Measurements from ENCODE around the gene WNT3A. TPM values are rescaled to one million over a fixed set of nuclear protein-coding genes. Genes with fewer than 3 reads are reported as not detected.

WNT3A gene
- total RNA-seq, 2 donors from 2014 or later: not detected

DNA sequence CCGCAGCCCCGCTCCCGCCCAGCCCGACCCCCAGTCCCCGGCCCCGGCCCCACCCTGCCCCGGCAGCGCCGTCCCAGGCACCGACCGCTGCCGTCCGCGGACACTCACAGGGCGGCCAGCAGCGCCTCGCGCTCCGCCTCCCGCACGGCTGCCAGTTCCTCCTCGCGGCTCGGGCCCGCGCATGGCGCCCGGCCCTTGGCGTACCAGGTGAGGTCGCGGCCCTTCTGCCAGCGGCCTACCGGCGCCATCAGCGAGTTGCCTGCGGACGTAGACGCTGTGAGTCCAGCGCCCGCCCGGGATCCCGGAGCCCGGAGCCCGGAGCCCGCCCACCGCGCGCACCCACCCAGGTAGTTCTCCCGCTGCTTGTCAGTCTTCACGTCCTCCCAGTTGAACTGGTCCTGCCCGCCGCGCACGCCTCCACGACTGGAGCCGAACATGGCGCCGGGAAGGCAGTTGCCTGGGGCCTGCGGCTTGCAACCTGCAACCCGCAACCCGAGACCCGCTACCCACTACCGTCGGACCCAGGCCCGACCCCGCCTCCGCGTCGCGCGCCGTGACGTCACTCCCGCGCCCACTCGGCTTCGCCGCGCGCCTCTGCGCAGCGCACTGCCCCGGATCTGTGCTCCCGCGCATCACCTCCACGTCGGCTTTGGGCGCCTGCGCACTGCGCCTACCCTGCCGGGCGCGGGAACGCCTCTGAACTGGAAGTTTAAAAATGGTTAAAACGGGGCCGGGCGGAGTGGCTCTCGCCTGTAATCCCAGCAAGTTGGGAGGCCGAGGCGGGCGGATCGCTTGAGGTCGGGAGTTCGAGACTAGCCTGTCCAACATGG lies 96.2 kb downstream of the WNT3A start, which contains the start of gene C1orf35:
Gene C1orf35 (minus strand): TSS at position 535 of the 830 bp plus-strand sequence. CDS start 98 bp downstream, at position 437.
- ATAC-seq (replicated peaks): peak; percentile 89
- peaks cover 62% of the 10 kb centered on the region for H3K36me3 Mint-ChIP-seq (ENCODE audit: low read depth)
- H3K9me3 Mint-ChIP-seq: no peaks in the 10 kb centered on the region
- peak within 1 kb of the TSS; percentile 91 for H3K4me3 Mint-ChIP-seq
- peaks cover 12% of the 10 kb centered on the region for H3K4me1 Mint-ChIP-seq
- H3K27me3 Mint-ChIP-seq: no peaks in the 10 kb centered on the region
- peak within 1 kb of the TSS; percentile 92 for H3K27ac Mint-ChIP-seq

DNA sequence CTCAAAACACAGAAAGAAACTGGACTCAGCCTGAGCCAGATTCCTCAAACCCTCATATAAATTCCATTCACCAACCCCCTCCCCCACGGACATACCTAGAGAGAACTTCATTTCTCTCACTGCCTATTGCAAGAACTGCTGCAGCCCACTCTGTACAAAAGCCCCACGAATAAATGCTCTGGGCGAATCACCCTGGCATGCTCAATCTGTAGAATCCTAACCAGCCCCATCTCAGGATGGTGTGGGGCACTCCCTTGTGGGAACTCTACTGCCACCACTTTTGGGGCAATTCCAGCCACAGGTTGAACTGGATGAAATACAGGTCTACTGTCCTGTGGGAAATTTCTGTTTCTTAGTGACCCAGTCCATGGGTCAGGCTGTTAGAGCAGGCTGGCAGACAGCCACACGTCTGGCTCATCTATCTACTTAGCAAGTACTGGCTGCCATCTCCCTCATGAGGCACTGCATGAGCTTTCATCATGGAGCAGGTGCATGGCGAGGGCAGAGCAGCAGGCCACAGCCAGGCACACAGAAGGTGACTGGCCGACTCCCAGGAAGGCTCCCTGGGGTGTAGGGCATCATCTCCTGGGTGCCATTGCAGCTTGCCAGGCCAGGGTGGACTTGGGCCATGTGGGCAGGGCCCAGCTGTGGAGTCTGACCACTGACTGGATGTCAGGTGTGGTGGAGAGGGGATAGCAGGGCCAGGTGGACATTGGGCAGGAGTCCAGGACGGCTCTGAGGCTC lies 97.9 kb downstream of the WNT3A start:
- H3K4me3 Mint-ChIP-seq: peak overlapping the region; percentile 91
- peak overlapping the region; percentile 20 for H3K27ac Mint-ChIP-seq
- no peak for ATAC-seq (replicated peaks)
- peaks cover 45% of the 10 kb centered on the region for H3K36me3 Mint-ChIP-seq (ENCODE audit: low read depth)
- H3K9me3 Mint-ChIP-seq: no peaks in the 10 kb centered on the region
- H3K27me3 Mint-ChIP-seq: no peaks in the 10 kb centered on the region
- H3K4me1 Mint-ChIP-seq: peaks cover 13% of the 10 kb centered on the region

DNA sequence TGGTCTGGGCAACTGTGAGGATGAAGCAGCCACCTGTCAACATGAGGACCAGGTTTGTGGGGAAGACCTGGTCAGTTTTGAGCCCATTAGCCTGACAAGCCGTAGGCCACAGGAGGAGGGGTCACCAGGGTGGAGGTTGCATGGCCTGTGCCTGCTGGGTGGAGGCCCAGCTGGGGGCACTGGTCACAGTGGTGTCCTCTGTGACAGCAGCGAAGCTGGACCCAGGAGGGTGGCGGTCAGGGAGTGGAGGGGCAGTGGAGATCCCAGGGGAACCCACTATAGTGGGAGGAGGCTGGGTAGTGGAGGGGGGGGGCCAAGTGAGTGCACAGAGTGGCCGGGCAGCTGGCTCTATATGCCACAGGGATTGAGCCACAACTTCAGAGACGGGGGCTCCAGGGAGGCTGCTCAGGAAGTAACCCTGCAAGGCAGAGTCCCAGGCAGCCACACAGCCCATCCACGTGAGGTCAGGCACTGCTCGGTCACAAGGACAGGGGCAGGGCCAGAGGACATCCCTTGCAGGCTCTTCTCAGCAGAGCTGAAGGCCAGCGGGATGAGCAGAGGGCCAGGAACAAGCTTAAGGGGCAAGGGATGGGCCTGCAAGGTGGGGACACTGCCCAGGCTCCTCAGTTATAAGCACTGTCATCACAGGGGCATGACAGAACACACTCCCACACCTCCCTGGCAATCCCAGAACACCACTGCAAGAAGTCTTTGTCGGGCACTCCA lies 98.6 kb downstream of the WNT3A start:
- Mint-ChIP-seq H3K36me3 (ENCODE audit: low read depth) (peaks cover 38% of the 10 kb centered on the region), H3K27ac (no peak overlapping the region), H3K27me3 (no peaks in the 10 kb centered on the region), H3K4me3 (peak overlapping the region; percentile 91), H3K9me3 (no peaks in the 10 kb centered on the region), H3K4me1 (peaks cover 17% of the 10 kb centered on the region)
- no peak for ATAC-seq (replicated peaks)

DNA sequence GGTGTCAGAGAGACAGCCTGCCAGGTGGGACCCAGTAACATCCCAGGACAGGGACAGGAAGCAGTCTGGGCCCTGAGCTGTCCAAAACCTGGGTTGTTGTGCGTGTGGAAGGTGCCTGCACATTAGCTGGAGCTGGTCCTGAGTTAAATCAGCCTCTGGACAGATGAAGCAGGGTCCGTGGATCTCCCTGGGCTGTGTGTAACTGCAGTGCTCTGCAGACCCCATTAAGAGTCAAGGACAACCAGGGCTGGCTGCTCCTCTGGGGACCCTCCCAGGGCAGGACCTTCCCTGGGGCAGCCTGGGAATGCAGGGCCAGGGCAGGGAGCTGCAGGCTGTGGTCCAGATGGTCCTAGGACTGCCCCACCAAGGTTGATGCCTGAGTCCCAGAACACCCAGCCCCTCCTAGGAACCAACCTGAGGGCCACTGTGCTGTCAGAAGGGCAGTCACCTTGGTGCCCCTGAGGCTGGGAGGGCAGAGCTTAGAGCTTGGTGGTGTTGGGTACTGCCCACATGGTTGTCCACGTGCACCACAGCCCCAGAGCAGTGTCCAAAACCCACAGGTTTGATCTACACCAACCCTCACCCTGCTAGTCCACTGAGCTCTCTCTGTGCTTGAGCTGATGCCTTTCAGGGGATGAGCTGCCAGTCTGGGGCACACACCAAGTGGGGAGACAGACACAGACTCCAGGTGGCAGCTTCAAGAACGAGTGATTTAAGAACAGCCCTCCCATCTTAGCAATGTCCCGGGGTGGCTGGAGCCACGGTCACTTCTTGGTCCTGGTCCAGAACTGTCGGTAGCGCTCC lies 99.4 kb downstream of the WNT3A start:
- no peak for ATAC-seq (replicated peaks)
- Mint-ChIP-seq H3K4me3 (peak overlapping the region; percentile 20), H3K9me3 (no peaks in the 10 kb centered on the region), H3K27me3 (no peaks in the 10 kb centered on the region), H3K27ac (no peak overlapping the region), H3K4me1 (peaks cover 16% of the 10 kb centered on the region), H3K36me3 (ENCODE audit: low read depth) (peaks cover 30% of the 10 kb centered on the region)

DNA sequence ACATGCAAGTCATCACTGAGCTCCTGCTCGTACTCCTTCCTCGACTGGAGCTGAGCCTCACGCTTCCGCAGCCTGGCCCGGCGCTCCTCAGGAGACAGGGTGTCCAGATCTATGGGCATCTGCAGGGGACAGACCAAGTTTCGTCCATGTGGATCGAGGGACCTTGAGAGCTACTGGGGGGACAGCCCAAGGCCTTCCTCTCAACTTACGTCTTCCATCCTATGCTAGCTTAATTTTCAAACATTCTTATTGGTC lies 99.9 kb downstream of the WNT3A start:
- Mint-ChIP-seq H3K27me3 (no peaks in the 10 kb centered on the region), H3K4me1 (peaks cover 11% of the 10 kb centered on the region), H3K4me3 (peak overlapping the region; percentile 20), H3K9me3 (no peaks in the 10 kb centered on the region), H3K36me3 (ENCODE audit: low read depth) (peaks cover 25% of the 10 kb centered on the region), H3K27ac (no peak overlapping the region)
- no peak for ATAC-seq (replicated peaks)

DNA sequence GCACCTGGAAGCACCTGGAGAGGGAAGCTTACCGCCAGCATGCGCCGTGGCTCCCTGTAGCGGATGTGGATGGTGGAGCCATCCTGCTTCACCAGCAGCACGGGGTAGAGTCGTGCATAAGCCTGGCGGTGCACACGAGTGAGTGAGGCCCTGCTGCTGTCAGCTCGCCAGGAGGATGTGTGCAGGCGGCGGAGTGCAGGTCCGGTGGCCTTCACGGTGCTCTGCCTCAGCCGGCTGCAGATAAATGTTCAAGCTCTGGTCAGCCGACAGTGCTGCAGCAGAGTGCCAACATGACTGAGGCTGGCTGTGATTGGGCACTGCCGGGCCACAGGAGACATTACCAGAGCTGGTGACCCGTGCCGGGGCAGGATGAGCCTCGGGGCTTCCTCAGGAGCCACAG lies 100.8 kb downstream of the WNT3A start:
- Mint-ChIP-seq H3K36me3 (ENCODE audit: low read depth) (peaks cover 25% of the 10 kb centered on the region), H3K27ac (peak overlapping the region; percentile 91), H3K9me3 (no peaks in the 10 kb centered on the region), H3K4me1 (peaks cover 11% of the 10 kb centered on the region), H3K4me3 (peak overlapping the region; percentile 90), H3K27me3 (no peaks in the 10 kb centered on the region)
- no peak for ATAC-seq (replicated peaks)

DNA sequence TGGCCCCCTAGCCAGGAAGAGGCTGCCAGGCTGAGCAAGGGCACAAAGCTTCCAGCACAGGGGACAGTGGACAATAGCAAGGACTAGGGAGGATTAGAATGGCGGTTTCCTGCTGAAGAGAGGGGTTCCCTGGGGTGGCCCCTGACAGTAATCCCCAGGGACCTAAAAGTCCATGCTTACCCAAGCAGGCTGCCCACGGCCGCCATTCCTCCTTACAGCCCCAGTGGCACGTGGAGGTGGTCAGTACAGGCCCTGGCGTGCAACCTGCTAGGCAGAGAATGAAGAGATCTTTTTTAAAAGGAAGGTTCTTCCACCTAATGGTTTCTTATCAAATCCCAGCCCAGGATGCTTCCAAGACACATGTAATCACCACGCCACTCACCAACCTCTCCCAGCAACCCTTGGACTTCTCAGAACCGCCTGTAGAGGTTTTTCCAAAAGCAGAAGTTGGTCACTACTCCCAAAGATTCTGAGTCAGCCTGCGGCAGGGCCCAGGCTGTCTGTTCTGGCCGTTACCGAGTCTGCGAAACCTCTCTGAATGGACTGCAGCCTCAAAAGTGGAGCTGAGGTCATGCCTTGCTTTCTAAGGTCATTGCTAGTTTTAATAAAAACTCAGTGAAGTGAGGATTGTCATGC lies 101.4 kb downstream of the WNT3A start:
- H3K36me3 Mint-ChIP-seq (ENCODE audit: low read depth): peaks cover 22% of the 10 kb centered on the region
- H3K27ac Mint-ChIP-seq: peak overlapping the region; percentile 91
- ATAC-seq (replicated peaks): no peak
- H3K9me3 Mint-ChIP-seq: no peaks in the 10 kb centered on the region
- H3K4me1 Mint-ChIP-seq: peaks cover 11% of the 10 kb centered on the region
- no peaks in the 10 kb centered on the region for H3K27me3 Mint-ChIP-seq
- peak overlapping the region; percentile 90 for H3K4me3 Mint-ChIP-seq

DNA sequence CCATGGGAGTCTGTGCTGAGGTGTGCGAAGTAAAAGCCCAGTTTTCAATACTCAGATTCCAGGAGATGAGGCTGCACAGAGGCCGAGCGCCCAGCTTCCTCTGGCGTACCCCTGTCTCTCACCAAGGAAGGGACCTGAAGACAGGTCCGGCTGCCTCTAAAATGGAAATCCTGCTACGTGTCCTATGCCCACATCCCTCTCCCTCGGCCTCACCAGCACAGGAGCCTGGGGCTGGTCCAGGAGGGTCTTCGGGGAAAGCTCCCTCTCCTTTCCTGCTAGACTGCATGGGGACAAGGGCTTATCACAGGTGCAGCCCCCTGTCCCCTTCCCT lies 101.9 kb downstream of the WNT3A start:
- Mint-ChIP-seq H3K36me3 (ENCODE audit: low read depth) (peaks cover 18% of the 10 kb centered on the region), H3K4me1 (peaks cover 11% of the 10 kb centered on the region), H3K9me3 (no peaks in the 10 kb centered on the region), H3K27me3 (no peaks in the 10 kb centered on the region), H3K27ac (peak overlapping the region; percentile 91), H3K4me3 (peak overlapping the region; percentile 90)
- ATAC-seq (replicated peaks): no peak

DNA sequence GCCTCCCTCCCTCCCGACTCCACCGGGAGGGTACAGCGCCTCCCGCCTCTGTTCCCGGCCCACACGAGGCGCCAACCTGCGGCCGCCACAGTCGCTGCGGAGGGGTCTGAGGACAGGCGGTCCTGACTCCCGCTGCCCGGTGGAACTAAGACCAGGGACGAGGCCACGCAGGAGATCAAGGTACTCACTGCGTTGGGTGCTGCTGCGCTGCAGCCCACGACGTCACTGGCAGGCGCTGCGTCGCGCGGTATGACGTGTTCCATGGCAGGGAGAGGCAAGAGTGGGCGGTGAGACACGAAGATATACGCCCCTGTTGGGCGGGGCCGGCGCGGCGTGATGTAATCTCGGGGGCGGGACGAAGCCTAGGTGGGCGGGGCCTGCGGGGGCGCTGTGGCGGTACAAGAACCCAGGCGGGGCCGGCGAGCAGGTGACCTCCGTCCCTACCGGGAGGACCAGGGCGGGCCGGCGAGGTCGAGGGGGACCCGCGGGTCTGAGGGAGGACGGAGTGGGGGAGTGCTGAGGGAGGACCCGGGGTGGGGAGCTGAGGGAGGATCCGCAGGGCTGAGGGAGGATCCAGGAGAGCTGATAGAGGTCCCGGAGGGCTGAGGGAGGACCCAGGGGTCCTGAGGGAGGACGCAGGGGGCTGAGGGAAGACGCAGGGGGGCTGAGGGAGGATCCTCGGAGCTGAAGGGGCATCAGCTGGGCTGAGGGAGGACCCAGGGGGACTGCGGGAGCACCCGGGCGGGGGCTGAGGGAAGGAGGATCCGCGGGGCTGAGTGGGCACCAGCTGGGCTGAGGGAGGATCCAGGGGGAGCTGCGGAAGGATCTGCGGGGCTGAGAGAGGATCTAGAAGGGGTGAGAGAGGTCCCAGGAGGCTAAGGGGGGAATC lies 102.5 kb downstream of the WNT3A start, which contains the start of gene MRPL55:
Gene MRPL55 (minus strand): TSS at position 227 of the 889 bp plus-strand sequence. CDS start 1,039 bp downstream, outside the sequence.
- H3K27ac Mint-ChIP-seq: peak within 1 kb of the TSS; percentile 91
- no peaks in the 10 kb centered on the region for H3K9me3 Mint-ChIP-seq
- no peaks in the 10 kb centered on the region for H3K27me3 Mint-ChIP-seq
- ATAC-seq (replicated peaks): peak; percentile 97
- H3K4me1 Mint-ChIP-seq: peaks cover 9% of the 10 kb centered on the region
- H3K36me3 Mint-ChIP-seq (ENCODE audit: low read depth): peaks cover 18% of the 10 kb centered on the region
- peak within 1 kb of the TSS; percentile 90 for H3K4me3 Mint-ChIP-seq

DNA sequence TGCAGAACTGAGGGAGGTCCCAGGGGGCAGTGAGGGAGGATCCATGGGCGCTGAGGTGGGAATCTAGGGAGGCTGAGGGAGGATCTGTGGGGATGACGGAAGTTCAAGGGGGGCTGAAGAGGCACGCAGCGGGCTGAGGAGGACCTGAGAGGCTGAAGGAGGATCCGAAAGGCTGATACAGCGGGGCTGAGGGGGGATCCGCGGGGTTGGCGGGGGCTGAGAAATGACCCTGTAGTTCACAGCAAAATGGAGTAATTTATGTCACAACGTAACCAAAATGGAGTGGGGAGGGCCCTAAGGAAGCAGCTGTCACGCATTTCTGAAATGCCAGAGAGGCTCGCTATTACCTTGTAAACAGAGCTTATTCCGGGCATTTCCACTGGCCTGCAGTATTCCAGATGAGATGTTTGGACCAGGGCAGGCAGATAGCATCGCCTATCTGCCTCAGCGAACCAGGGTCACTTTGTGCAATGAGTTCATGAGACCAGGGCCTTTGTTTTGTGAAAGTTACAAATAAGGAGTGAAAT lies 103.2 kb downstream of the WNT3A start:
- Mint-ChIP-seq H3K4me3 (peak overlapping the region; percentile 90), H3K9me3 (no peaks in the 10 kb centered on the region), H3K36me3 (ENCODE audit: low read depth) (peaks cover 18% of the 10 kb centered on the region), H3K27ac (peak overlapping the region; percentile 91), H3K27me3 (no peaks in the 10 kb centered on the region), H3K4me1 (peaks cover 5% of the 10 kb centered on the region)
- no peak for ATAC-seq (replicated peaks)

DNA sequence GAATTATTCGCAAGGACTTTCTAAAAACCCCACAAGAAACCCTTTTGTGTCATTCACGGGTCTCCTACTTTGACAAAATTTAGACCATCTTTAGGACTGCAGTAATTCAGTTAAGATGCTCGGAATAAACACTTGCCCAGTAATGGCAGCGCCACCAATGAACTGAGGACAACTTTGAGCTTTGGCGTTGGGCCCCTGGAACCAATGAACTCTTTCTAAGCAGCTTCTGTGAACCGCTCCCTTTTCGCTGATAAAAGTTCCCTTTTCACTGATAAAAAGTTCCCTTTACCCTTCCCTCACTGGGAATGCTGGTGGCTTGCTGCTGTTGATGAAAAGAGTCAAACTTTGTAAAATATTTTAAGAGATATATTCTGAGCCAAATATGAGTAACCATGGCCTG lies 103.8 kb downstream of the WNT3A start:
- peak overlapping the region; percentile 90 for H3K4me3 Mint-ChIP-seq

More for the DNA sequence above, 103.8 kb downstream of the WNT3A start:
- Mint-ChIP-seq H3K4me1 (peaks cover 5% of the 10 kb centered on the region), H3K27ac (no peak overlapping the region), H3K27me3 (no peaks in the 10 kb centered on the region), H3K9me3 (no peaks in the 10 kb centered on the region), H3K36me3 (ENCODE audit: low read depth) (peaks cover 18% of the 10 kb centered on the region)
- no peak for ATAC-seq (replicated peaks)

Data from activated T-helper 17 cell treated with anti-CD3 and anti-CD28 coated beads, Interleukin-2, amount 50 U/mL, for 72 hours (primary cell).